HG03354 (cell line): ENCODE data around the gene LENG1.

Experiments
- ATAC-seq: cut with Tn5 transposase; IDR thresholded peaks from one replicate; pipeline ENCODE4 v1.9.1; 2021; ENCODE audit warnings: mild to moderate bottlenecking; ENCODE audit not compliant: unreplicated experiment, poor library complexity, severe bottlenecking

Gene LENG1

GRCh38 chr19:54168174-54168917 lies 8.8 kb upstream of the LENG1 start:
- ATAC-seq, result peak; percentile 59

GRCh38 chr19:54165222-54165621 lies 5.7 kb upstream of the LENG1 start:
- ATAC-seq, result no peak

- no peak for ATAC-seq
Observed at GRCh38 chr19:54164369-54165068, 5.0 kb upstream of the LENG1 start.

- no peak for ATAC-seq
Observed at GRCh38 chr19:54162884-54163283, 3.4 kb upstream of the LENG1 start.

- no peak for ATAC-seq
Observed at GRCh38 chr19:54162241-54162805, 2.8 kb upstream of the LENG1 start.

- ATAC-seq, result no peak
Observed at GRCh38 chr19:54160854-54161253, 1.3 kb upstream of the LENG1 start.

- ATAC-seq, result peak; percentile 0
Observed at GRCh38 chr19:54160182-54160811, 776 bp upstream of the LENG1 start.

GRCh38 chr19:54158812-54159351 lies 639 bp downstream of the LENG1 start:
- ATAC-seq, result no peak

- ATAC-seq, result no peak
Observed at GRCh38 chr19:54156953-54157352, 2.6 kb downstream of the LENG1 start.

GRCh38 chr19:54156490-54156889 lies 3.0 kb downstream of the LENG1 start:
- ATAC-seq, result no peak

- no peak for ATAC-seq
Observed at GRCh38 chr19:54155694-54156093, 3.8 kb downstream of the LENG1 start.

GRCh38 chr19:54154603-54155345 lies 4.7 kb downstream of the LENG1 start:
- ATAC-seq, result no peak

- ATAC-seq, result no peak
Observed at GRCh38 chr19:54153731-54154326, 5.7 kb downstream of the LENG1 start.

GRCh38 chr19:54152878-54153524 lies 6.5 kb downstream of the LENG1 start:
- no peak for ATAC-seq

GRCh38 chr19:54152267-54152666 lies 7.3 kb downstream of the LENG1 start:
- ATAC-seq, result no peak

GRCh38 chr19:54151362-54152035 lies 8.0 kb downstream of the LENG1 start:
- no peak for ATAC-seq

- no peak for ATAC-seq
Observed at GRCh38 chr19:54149021-54149812, 10.3 kb downstream of the LENG1 start.

- no peak for ATAC-seq
Observed at GRCh38 chr19:54148158-54148557, 11.4 kb downstream of the LENG1 start.
